ENCODE results near the gene DLX3. TPM values are rescaled to one million over a fixed set of nuclear protein-coding genes. Genes with fewer than 3 reads are reported as not detected.
A peak's percentile ranks its signal among the peaks of the same experiment; 100 is the strongest.
"Not testable (repeated sequence)": the region's sequence is repeated elsewhere in the genome, so short reads cannot be mapped to it uniquely, and the experiment has no call there.

The DLX3 gene
- not detected in 2 replicates for total RNA-seq

- DNase-seq (ENCODE audit: low read depth in 2 of 2): peak; percentile 57 to 77
Measured at GRCh38 chr17:49995055-49995738, at the start of gene DLX3. Gene DLX3 (minus strand): TSS chr17:49995224. CDS start chr17:49994998, 226 bp downstream.

GRCh38 chr17:50044483-50044882 is 49.5 kb upstream of the DLX3 start:
- DNase-seq (ENCODE audit: low read depth in 2 of 2): no peak

GRCh38 chr17:50043290-50044148 is 48.5 kb upstream of the DLX3 start:
- peak in 1 of 2 donors; percentile 81 for DNase-seq (ENCODE audit: low read depth in 2 of 2)

GRCh38 chr17:50042211-50042610 is 47.2 kb upstream of the DLX3 start:
- no peak for DNase-seq (ENCODE audit: low read depth in 2 of 2)

- not testable (repeated sequence) for DNase-seq (ENCODE audit: low read depth in 2 of 2)
Measured at GRCh38 chr17:50040496-50040895, 45.5 kb upstream of the DLX3 start.

- no peak for DNase-seq (ENCODE audit: low read depth in 2 of 2)
Measured at GRCh38 chr17:50039058-50039457, 44.0 kb upstream of the DLX3 start.

- DNase-seq (ENCODE audit: low read depth in 2 of 2): peak in 1 of 2 donors; percentile 66
Measured at GRCh38 chr17:50037321-50038107, 42.5 kb upstream of the DLX3 start.

- no peak for DNase-seq (ENCODE audit: low read depth in 2 of 2)
Measured at GRCh38 chr17:50036455-50037261, 41.6 kb upstream of the DLX3 start.

- no peak for DNase-seq (ENCODE audit: low read depth in 2 of 2)
Measured at GRCh38 chr17:50035945-50036344, 40.9 kb upstream of the DLX3 start.

- DNase-seq (ENCODE audit: low read depth in 2 of 2): no peak
Measured at GRCh38 chr17:50035421-50035879, 40.4 kb upstream of the DLX3 start.

GRCh38 chr17:50034498-50035364 is 39.7 kb upstream of the DLX3 start:
- no peak for DNase-seq (ENCODE audit: low read depth in 2 of 2)

GRCh38 chr17:50033316-50033715 is 38.3 kb upstream of the DLX3 start:
- no peak for DNase-seq (ENCODE audit: low read depth in 2 of 2)

GRCh38 chr17:50029185-50029584 is 34.2 kb upstream of the DLX3 start:
- DNase-seq (ENCODE audit: low read depth in 2 of 2): no peak

- DNase-seq (ENCODE audit: low read depth in 2 of 2): no peak
Measured at GRCh38 chr17:50028736-50029120, 33.7 kb upstream of the DLX3 start.

- DNase-seq (ENCODE audit: low read depth in 2 of 2): peak; percentile 27 to 65
Measured at GRCh38 chr17:50027881-50028735, 33.1 kb upstream of the DLX3 start.

GRCh38 chr17:50027172-50027880 is 32.3 kb upstream of the DLX3 start:
- peak; percentile 55 to 94 for DNase-seq (ENCODE audit: low read depth in 2 of 2)

GRCh38 chr17:50026837-50027171 is 31.8 kb upstream of the DLX3 start:
- peak; percentile 86 to 90 for DNase-seq (ENCODE audit: low read depth in 2 of 2)

GRCh38 chr17:50026046-50026675 is 31.1 kb upstream of the DLX3 start:
- no peak for DNase-seq (ENCODE audit: low read depth in 2 of 2)

All from lung microvascular endothelial cell (primary cell).